Breast epithelium (tissue), 3 donors: Measurements from ENCODE around the gene ACADS.

Experiments
- CTCF ChIP-seq, 3 donors: fragments of 450-650 bp; IDR thresholded peaks; one replicate each; pipeline ENCODE4 v1.5.1; 2016 to 2017; ENCODE audit warnings: antibody characterized with exemption in 3 of 3, mild to moderate bottlenecking in 3 of 3, moderate library complexity in 3 of 3
- POLR2A ChIP-seq: fragments of 450-650 bp; IDR thresholded peaks from one replicate; pipeline ENCODE4 v1.6.1; 2016; ENCODE audit warnings: antibody characterized with exemption, mild to moderate bottlenecking, moderate library complexity
- POLR2AphosphoS5 ChIP-seq, 3 donors: sonication (generic); formaldehyde crosslinking; IDR thresholded peaks; one replicate each; pipeline ENCODE4 v1.6.1; 2017; ENCODE audit warnings: antibody characterized with exemption in 3 of 3

- TF ChIP-seq CTCF (IDR thresholded peaks at IDR 0.05) (no peak), POLR2A (no peak), POLR2AphosphoS5 (IDR thresholded peaks at IDR 0.05) (no peak)
Measured at GRCh38 chr12:120699553-120699952, 26.1 kb upstream of the ACADS start.
